GM18907 (cell line): Measurements from ENCODE around the gene UGT1A10.
A peak's percentile ranks its signal among the peaks of the same experiment; 100 is the strongest.
"Not testable (repeated sequence)": the region's sequence is repeated elsewhere in the genome, so short reads cannot be mapped to it uniquely, and the experiment has no call there.

Source experiments
- ATAC-seq: cut with Tn5 transposase; IDR thresholded peaks from one replicate; pipeline ENCODE4 v1.9.1; 2021; ENCODE audit warnings: mild to moderate bottlenecking, moderate library complexity; ENCODE audit not compliant: unreplicated experiment

UGT1A10 gene

GRCh38 chr2:233691443-233692433 is 55.5 kb downstream of the UGT1A10 start:
- no peak for ATAC-seq

GRCh38 chr2:233692648-233693047 is 56.4 kb downstream of the UGT1A10 start, which contains the start of gene UGT1A6:
Gene UGT1A6, plus strand, starts transcription at chr2:233692890. Its CDS starts 115 bp downstream, at chr2:233693005.
- no peak for ATAC-seq

- no peak for ATAC-seq
These were observed 57.7 kb downstream of the UGT1A10 start for GRCh38 chr2:233693963-233694362.

- no peak for ATAC-seq
These were observed 62.5 kb downstream of the UGT1A10 start for GRCh38 chr2:233698740-233699139.

- ATAC-seq, result no peak
These were observed 63.3 kb downstream of the UGT1A10 start for GRCh38 chr2:233699424-233700027.

- ATAC-seq, result no peak
These were observed 63.9 kb downstream of the UGT1A10 start for GRCh38 chr2:233700028-233700635.

- not testable (repeated sequence) for ATAC-seq
These were observed 64.6 kb downstream of the UGT1A10 start for GRCh38 chr2:233700842-233701241.

- no peak for ATAC-seq
These were observed 66.0 kb downstream of the UGT1A10 start for GRCh38 chr2:233702238-233702637.

- ATAC-seq, result no peak
These were observed 69.8 kb downstream of the UGT1A10 start for GRCh38 chr2:233705911-233706506.

- ATAC-seq, result no peak
These were observed 70.5 kb downstream of the UGT1A10 start for GRCh38 chr2:233706720-233707119.

- no peak for ATAC-seq
These were observed 71.8 kb downstream of the UGT1A10 start for GRCh38 chr2:233707940-233708644.

GRCh38 chr2:233708942-233709341 is 72.7 kb downstream of the UGT1A10 start:
- no peak for ATAC-seq

- ATAC-seq, result peak; percentile 62
These were observed 75.2 kb downstream of the UGT1A10 start for GRCh38 chr2:233711312-233712008.

GRCh38 chr2:233712611-233713261 is 76.5 kb downstream of the UGT1A10 start, which contains the start of gene UGT1A5:
Gene UGT1A5, plus strand, starts transcription at chr2:233712907. Its CDS starts 85 bp downstream, at chr2:233712992.
- no peak for ATAC-seq

GRCh38 chr2:233713262-233713615 is 77.0 kb downstream of the UGT1A10 start:
- ATAC-seq, result no peak

- no peak for ATAC-seq
These were observed 77.9 kb downstream of the UGT1A10 start for GRCh38 chr2:233714121-233714520.

- no peak for ATAC-seq
These were observed 82.3 kb downstream of the UGT1A10 start, which contains the start of gene UGT1A4 for GRCh38 chr2:233718552-233718951. Gene UGT1A4, plus strand, starts transcription at chr2:233718736. Its CDS starts 85 bp downstream, at chr2:233718821.

- ATAC-seq, result no peak
These were observed 92.6 kb downstream of the UGT1A10 start, which contains the start of gene UGT1A3 for GRCh38 chr2:233728723-233729301. Gene UGT1A3, plus strand, starts transcription at chr2:233729042. Its CDS starts 85 bp downstream, at chr2:233729127.
